COLO668 (cell line): ENCODE measurements around the gene STEAP1.
"Not testable (repeated sequence)": the region's sequence is repeated elsewhere in the genome, so short reads cannot be mapped to it uniquely, and the experiment has no call there.

ENCODE experiments used
- DNase-seq: peaks from one replicate; lab custom pipeline; 2025; ENCODE audit not compliant: unreplicated experiment; lab: John Stamatoyannopoulos, UW

STEAP1 gene

DNA sequence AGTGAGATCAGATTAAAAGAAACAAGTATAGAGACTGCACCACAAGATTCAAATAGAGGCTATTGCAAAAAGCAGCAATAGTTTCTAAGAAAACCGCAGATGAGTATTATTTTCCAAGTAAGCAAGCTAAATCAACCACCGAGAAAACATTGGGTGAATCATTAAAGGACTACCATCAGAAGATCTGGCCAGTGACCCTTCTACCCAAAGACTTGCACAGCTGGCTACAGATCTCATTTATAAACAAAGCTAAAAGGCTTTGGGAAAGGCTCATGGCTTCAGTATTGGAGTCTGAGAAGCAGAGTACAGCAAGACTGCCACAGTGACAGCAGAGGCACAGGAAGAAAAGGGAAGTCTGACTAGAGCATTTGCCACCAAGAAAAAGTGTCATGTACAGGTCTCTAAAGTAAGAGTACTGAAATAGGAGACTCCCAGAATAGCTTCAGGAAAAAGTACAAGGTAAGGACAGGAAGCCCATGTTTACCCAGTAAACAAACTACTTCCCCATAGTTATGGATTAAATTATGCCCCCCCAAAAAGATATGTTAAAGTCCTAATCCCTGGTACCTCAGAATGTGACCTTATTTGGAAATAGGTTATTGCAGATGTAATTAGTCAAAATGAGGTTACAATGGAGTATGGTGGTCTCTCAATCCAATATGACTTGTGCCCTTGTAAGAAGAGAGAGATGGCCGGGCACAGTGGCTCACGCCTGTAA, 19.0 kb downstream of the STEAP1 start:
- no peak for DNase-seq

DNA sequence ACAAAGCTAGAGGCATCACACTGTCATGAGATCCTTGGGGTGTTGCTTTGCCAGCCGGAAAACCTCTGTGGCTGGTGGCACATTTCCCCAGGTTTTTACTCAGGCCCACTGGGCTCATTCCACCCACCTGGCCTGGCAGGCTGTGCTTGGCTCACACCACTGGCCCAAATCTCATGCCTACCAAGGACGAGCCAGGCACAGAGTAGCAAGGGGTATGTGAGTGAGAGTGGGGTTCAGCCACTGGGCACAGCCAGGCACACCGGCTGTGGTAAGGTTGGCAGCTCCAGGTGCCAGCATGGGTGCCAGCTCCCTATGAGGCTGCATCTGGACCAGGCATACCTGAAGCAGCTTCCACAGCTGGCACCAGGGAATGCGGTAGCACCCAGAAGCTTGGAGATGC, 21.4 kb downstream of the STEAP1 start:
- no peak for DNase-seq

DNA sequence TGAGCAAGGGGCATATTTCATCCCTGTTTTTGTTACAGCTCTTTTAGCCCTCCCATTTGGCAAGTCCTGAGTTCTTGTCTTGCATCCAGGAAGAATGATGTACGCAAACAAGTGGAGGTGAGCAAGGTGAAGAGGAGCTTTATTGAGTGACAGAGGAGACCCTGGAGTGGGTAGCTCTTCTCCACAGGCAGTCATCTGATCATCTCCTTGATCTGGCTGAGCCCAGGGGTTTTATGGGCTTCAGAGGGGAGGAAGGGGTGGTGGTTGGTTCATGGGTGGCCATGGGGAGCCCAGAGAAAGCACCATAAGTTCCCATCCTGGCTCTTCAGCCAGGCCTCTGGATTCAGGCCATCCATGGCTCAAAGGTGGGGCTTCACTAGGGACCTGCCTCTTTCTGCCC, 21.9 kb downstream of the STEAP1 start:
- no peak for DNase-seq

GRCh38 chr7:90178166-90178565, 23.9 kb downstream of the STEAP1 start:
- DNase-seq = no peak

DNA sequence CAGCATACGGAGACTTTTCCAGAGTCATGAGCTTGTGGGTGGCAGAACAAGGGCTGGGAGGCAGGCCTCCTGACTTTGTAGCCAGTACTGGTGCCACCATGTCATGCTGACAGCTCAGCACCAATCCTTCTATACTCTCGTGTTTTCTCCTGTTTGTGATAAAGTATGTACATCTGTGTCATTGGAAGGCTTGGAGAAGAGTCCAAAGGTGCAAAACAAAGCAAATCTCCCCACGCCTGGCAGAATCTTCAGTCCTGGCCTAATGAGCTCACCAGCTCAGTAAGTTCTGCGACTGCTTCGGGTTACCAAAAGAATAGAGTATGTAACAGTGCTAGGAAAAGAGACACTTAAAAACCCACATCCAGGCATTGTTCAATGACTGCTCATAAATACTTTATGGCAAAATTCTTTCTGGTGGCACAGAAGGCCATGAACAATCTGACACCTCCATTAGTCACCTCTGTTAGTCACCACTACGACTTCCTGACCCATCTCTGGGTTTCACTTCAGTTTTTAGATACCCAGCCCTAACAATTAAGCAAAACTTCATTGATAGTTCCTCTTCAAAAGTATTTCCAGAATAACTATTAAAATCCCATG, 24.5 kb downstream of the STEAP1 start:
- no peak for DNase-seq

- no peak for DNase-seq
These were observed 25.8 kb downstream of the STEAP1 start for GRCh38 chr7:90180011-90180585.

DNA sequence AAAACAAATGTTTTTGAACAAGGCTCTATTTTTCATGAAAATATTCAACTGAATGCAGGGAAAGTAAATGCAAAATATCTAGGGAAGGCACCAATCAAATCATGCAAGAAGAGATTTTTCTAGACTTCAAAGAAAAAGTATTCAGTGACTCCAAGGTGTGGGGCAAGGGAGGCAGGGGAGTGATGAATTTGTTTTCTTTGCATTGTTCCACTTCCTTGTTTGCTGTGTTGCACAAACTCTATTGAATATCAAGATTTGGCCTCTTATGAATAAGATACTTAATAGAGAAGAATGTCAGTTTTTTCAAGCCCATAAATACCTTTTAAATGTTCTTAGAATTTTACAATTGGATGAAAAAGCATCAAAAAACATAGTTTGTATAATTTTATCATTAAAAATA, 26.4 kb downstream of the STEAP1 start:
- no peak for DNase-seq

DNA sequence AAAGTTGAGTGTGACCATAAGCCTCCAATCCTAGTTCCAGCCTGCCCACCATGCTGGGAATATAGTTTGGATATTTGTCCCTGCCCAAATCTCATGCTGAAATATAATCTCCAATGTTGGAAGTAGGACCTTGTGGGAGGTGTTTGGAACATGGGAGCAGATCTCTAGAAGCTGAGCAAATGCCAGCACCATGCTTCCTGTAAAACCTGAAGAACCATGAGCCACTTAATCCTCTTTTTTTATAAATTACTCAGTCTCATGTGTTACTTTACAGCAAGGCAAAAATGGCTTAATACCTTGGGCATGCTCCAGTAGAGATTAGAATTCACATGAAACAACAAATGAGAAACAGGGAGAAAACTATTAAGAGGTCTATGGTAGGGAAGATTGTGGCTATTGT, 27.2 kb downstream of the STEAP1 start:
- no peak for DNase-seq

DNA sequence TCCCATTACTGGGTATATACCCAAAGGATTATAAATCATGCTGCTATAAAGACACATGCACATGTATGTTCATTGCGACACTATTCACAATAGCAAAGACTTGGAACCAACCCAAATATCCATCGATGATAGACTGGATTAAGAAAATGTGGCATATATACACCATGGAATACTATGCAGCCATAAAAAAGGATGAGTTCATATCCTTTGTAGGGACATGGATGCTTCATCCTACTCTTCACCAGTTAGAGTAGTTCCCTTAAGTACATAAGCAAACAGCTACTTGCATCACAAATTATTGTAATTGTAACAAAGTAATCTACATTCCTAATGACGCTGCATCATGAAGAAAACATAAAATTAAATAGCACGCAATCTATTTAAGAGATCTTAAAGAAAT, 32.0 kb downstream of the STEAP1 start:
- not testable (repeated sequence) for DNase-seq

GRCh38 chr7:90187507-90188050, 33.3 kb downstream of the STEAP1 start:
- DNase-seq = no peak

GRCh38 chr7:90188281-90188680, 34.0 kb downstream of the STEAP1 start:
- no peak for DNase-seq

- no peak for DNase-seq
These were observed 36.7 kb downstream of the STEAP1 start for GRCh38 chr7:90190995-90191394.

DNA sequence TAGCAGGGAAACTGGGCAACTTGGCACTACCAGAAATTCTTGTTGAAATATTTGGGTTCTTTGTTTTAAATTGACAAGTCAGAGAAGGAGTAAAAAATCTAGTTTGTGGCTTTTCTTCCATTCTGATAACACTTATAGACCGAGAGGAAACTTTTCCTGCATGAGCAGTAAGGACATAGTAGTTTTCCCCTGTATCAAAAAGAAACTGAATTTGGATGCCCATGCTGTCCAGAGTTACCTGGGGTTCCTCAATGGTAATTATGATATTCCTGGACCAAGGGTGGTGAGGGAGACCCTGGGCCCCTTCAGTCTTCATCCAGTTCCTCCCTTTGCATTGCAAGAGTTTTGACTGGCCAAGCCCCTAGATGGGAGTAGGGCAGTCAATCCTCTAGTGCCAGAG, 37.4 kb downstream of the STEAP1 start:
- DNase-seq = no peak

DNA sequence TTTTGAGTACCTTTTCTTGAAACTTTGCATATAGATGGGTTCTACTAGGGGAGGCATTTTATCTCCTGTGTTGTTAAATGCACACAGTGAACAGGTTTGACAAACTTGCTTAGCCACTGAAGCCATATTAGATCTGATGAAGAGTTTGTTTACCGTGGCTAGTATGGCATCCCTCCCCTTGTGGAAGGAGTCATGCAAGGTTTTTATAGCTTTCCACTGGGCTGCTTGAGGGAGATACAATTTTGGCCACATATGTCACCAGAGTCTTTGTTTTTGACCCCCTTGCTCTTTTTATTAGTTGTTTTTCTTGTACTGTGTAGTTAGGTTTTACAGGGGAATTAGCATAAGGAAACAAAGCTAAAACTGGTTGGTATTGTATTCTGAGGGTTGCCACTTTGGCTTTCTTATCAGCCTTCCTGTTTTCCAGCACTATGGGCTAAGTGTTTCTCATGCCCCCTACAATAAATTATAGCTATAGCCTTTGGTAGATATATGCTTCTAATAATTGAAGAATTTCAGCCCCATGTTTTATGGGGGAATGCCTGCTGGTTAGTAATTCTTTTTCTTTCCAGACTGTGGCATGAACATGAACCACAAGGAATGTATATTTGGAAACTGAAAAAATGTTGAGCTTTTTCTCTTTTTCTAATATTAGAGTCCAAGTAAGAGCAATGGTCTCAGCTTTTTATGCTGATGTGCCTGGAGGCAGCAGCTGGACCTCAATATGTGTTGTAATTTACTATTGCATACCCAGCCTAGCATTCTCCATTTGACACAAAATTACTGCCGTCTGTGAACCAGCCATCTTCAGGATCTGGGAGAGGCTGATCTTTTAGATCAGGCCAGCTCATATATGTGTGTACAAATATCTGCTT, 38.8 kb downstream of the STEAP1 start:
- DNase-seq = no peak

DNA sequence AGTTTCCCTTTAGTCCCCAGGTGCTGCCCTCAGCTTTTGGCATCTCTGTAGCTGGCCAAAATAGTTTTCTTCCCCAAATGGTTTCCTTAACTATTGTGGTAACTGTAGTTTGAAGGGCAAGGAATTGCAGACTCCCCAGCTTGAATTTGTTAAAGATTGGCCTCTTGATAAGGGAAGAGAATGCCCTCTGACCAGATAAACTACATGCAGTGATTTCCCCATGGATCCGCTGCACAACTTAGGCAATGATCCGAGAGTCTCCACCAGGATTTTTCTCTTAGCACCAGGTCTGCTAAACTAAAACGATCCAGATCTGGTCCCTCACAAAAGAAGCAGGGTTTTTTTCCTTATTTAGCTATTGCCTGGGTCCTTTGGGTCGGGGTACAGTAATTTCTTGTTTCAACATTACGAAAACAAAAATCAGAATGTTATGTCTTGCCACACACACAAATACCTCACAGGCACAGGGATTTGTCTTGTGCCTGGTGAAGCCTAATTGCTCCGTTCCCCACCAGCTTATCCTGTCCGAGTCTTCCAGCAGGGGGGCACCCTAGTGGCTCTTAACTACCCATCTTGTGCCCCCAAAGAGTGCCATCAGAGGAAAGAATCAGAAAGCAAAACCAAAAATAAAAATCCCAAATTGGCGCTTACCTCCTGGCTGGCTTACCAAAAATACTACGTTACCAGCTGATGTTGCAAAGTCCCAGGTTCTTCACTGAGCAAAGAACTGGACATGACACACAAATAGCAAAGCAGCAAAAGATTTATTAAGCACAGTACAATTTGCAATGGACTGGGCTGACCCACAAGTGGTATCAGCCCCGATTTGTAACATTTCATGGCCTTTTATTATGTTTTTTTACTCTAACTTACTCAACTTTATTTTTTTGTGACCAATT, 40.9 kb downstream of the STEAP1 start:
- DNase-seq = no peak

GRCh38 chr7:90201500-90202195, 47.4 kb downstream of the STEAP1 start:
- DNase-seq = no peak

GRCh38 chr7:90207956-90208355, 53.7 kb downstream of the STEAP1 start:
- no peak for DNase-seq

- DNase-seq = no peak
These were observed 55.5 kb downstream of the STEAP1 start for GRCh38 chr7:90209776-90210175.

DNA sequence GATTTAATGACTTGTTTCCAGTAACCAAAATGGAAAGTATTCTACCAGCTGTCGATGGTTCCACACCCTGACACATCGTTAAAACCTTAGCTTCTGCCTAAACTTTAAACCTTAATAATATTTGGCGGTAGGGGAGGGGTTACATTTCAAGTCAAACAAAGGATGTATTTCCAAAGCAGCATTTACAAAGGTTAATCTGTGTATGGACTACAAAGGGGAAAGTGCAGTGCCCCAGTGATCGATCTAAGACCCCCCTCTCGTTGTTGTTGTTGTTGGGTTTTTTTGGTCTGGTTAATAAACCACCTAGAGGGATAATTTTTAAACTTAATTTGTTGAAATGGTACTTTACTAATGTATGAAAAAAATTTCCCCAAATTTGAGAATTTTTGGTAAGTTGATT, 56.2 kb downstream of the STEAP1 start:
- no peak for DNase-seq

DNA sequence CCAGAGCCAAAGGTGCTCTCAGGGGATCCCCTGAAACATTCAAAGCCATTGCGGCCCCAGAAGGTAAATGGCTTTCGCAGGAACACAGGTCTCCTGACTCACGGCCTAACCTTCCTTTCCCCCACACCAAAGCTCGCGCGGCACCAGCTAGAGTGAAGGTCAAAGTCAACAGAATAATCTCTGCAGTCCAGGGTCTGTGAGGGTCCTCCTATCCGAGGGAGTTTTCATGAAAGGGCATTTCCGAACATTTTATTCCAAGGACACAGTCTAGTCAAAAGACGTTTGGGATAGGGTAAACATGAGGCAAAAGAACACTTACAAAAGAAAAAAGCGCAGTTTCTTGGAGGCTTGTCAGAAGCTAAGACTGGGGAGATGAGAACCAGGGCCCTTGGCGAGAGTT, 56.7 kb downstream of the STEAP1 start:
- DNase-seq = no peak
